22Rv1 (cell line): Measurements from ENCODE around the gene SLAMF1.

ENCODE experiments used
- H3K27ac ChIP-seq: fragments of 450-650 bp; 2 replicates; pipeline ENCODE4 v1.5.1; 2017
- ZFX ChIP-seq: fragments of 450-650 bp; IDR thresholded peaks from 2 replicates; pipeline ENCODE4 v1.6.1; 2017; ENCODE audit warnings: antibody characterized with exemption, borderline replicate concordance
- TF ChIP-seq, protein P1 (sequence below): fragments of 450-650 bp; IDR thresholded peaks from 2 replicates; pipeline ENCODE4 v1.5.1; 2017; ENCODE audit warnings: mild to moderate bottlenecking

SLAMF1 gene

DNA sequence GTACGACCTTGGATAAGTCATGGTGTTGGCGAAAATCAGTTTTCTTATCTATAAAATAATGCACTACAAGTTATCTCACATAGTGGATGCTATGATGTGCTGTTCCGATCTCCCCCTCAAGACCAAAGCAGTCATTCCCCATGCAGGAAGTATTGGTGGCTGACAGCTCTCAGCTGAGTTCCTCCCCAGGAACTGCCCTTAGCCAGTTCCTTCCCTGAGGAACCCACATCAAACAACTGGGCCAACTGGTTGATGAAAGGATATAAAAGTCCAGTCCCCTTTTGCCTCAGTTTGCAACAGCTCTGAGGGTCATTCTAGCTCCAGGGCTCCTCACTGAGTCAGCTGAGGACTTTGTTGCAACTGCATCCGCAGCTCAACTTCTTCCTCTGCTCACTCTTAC lies 16.1 kb upstream of the SLAMF1 start:
- TF ChIP-seq, protein P1, sequence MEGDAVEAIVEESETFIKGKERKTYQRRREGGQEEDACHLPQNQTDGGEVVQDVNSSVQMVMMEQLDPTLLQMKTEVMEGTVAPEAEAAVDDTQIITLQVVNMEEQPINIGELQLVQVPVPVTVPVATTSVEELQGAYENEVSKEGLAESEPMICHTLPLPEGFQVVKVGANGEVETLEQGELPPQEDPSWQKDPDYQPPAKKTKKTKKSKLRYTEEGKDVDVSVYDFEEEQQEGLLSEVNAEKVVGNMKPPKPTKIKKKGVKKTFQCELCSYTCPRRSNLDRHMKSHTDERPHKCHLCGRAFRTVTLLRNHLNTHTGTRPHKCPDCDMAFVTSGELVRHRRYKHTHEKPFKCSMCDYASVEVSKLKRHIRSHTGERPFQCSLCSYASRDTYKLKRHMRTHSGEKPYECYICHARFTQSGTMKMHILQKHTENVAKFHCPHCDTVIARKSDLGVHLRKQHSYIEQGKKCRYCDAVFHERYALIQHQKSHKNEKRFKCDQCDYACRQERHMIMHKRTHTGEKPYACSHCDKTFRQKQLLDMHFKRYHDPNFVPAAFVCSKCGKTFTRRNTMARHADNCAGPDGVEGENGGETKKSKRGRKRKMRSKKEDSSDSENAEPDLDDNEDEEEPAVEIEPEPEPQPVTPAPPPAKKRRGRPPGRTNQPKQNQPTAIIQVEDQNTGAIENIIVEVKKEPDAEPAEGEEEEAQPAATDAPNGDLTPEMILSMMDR: no peak
- TF ChIP-seq ZFX: no peak

DNA sequence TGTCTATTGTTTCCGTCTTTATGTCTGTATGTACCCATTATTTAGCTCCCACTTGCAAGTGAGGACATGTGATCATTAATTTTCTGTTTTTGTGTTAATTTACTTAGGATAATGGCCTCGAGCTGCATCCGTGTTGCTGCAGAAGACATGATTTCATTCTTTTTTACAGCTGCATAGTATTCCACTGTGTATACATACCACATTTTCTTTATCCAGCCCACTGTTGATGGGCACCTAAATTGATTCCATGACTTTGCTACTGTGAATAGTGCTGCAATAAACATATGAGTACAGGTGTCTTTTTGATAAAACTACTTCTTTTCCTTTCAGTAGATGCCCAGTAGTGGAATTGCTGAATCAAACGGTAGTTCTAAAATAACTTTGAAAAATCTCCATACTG lies 12.7 kb upstream of the SLAMF1 start:
- TF ChIP-seq ZFX: no peak
- TF ChIP-seq, protein P1: no peak
- no peak overlapping the region for H3K27ac ChIP-seq

More for the DNA sequence above, 16.1 kb upstream of the SLAMF1 start:
- H3K27ac ChIP-seq: no peak overlapping the region

DNA sequence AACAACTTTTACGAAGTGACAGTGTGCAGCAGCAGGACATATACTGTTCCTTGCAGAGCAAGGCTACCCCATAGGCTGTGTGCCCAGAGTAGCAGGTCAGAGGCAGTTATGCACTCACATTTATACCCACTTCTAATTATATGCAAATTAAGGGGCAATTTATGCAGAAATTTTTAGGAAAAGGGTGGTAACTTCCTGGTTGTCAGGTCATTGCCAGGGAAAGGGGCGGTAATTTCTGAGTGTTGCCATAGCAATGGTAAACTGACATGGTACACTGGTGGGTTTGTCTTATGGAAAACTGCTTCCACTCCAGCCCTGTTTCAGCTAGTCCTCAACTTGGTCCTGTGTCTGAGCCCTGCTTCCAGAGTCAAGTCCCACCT lies 12.0 kb upstream of the SLAMF1 start:
- no peak overlapping the region for H3K27ac ChIP-seq
- TF ChIP-seq, protein P1: no peak
- no peak for TF ChIP-seq ZFX

DNA sequence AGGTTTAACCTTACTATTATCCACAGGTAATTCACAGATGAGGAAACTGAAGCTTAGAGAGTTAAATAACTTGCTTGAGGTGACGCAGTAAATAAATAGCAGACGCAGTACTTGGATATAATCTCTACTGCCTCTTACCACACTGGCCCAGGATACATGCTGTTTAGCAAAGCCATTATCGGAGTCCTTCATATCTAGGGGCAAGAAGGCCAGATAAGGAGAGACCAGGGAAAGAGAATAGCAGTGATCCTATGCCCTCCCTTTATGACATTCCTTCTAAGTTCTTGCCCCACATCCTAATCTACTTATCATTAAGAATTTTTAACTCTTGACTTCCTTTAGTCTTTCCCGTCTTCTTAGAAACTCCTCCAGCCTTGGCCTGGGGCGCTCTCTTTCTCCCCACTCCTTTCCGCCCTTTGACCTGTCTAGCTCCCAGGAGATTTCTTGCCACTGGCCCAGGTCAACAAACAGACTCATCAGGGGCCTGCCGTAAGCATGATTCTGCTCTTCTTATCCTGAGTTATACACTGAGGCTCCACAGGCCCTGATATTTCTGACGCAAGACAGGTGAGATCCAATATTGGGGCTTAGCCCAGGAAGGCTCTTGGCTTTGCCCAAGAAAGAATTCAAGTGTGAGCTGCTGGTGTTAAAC lies 11.4 kb upstream of the SLAMF1 start:
- TF ChIP-seq, protein P1: no peak
- TF ChIP-seq ZFX: no peak
- H3K27ac ChIP-seq: no peak overlapping the region

DNA sequence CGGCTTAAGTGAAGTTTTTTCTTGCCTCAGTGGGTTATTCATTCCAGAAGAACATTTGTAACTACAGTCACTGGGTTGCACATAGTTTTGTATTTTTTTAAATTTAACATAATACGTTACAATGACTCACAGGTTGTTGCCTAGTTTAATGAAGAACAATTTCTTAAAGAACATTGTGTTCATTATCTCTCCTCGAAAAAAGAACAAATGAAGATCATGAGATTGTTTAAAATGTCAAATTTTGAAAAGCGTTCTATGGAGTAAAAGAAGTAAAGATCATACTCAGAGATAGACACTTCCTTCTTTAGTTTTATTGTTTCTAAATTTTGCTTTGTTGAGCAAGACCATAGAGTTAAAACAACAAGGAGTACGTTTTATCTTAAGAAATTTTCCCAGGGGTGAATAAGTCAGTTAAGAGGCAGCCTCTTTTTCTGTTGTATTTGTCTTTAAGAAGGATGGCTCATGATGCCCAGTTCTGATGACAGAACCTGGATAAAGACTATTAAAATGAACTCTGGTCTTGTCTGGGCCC lies 10.5 kb upstream of the SLAMF1 start:
- H3K27ac ChIP-seq: no peak overlapping the region
- TF ChIP-seq, protein P1: no peak
- no peak for TF ChIP-seq ZFX

DNA sequence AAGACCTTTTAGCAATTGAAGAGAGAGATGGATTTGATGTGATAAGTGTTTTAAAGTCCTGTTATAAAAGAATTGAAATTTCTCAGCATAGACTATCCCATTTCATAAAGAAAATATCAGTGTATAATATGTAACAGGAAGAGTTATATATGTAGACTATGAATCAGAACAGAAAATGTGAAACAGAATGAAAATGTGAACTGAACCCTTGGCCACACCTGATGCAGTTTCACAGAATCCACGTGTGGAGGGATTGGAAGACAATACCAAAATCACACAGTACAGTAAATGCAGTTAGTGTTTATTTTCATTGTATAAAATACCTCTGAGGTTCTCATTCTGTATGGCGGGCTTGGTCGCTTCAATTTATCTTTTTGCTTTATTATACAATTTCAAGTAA lies 9.9 kb upstream of the SLAMF1 start:
- TF ChIP-seq, protein P1: no peak
- TF ChIP-seq ZFX: no peak

DNA sequence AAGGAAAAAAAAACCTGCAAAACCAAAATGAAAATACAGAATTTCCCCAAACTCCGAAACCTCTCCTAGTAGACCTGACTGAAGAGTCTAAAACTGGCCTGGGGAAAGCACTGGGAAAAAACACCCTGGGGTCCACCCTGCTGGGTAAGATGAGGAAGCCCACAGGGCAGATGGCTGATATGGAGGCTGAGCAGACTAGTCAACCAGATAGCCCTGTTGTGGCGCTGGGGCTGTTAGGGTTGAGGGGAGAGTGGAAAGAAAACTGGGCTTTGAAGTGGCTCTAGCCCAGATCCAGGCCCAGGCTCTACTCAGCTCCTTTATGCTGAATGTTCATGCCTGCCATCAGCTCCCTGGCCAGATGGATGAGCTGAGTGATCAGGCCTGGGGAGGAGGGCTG lies 6.8 kb upstream of the SLAMF1 start:
- no peak overlapping the region for H3K27ac ChIP-seq
- no peak for TF ChIP-seq ZFX
- TF ChIP-seq, protein P1: no peak

More for the DNA sequence above, 9.9 kb upstream of the SLAMF1 start:
- H3K27ac ChIP-seq: no peak overlapping the region
